ENCODE results near the gene TMEM247. TPM values are rescaled to one million over a fixed set of nuclear protein-coding genes. Genes with fewer than 3 reads are reported as not detected.

Gene TMEM247
- total RNA-seq, 1 donor from 2014 or later, result not detected

DNA sequence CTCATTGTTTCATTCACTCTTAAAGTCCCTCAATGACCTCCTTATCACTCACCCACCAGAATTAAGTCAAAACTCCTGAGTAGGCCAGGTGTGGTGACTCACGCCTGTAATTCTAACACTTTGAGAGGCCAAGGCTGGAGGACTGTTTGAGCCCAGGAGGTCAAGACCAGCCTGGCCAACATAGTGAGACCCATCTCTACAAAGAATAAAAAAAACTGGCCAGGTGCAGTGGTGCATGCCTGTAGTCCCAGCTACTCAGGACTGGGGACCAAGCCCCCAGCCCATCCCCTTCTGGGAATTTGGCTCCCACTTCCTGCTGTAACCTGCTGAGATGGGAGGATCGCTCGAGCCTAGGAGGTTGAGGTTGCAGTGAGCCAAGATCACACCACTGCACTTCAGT, 28.9 kb downstream of the TMEM247 start:
- Histone ChIP-seq H3K4me2 (ENCODE audit: low read length) (no peak overlapping the region), H3K79me2 (ENCODE audit: insufficient read depth, low read length) (no peaks in the 10 kb centered on the region), H3K27ac (ENCODE audit: low read depth, low read length) (no peak overlapping the region), H3K4me3 (ENCODE audit: insufficient read depth, low read depth, low read length) (no peak overlapping the region), H4K20me1 (ENCODE audit: insufficient read depth, low read length) (no peaks in the 10 kb centered on the region), H2AFZ (ENCODE audit: low read depth, low read length) (no peak overlapping the region), H3K9ac (ENCODE audit: low read length) (no peak overlapping the region), H3K36me3 (ENCODE audit: insufficient read depth, low read length) (no peaks in the 10 kb centered on the region), H3K4me1 (ENCODE audit: insufficient read depth, low read length) (no peaks in the 10 kb centered on the region), H3K27me3 (ENCODE audit: insufficient read depth, low read length) (peaks cover 2% of the 10 kb centered on the region), H3K9me3 (ENCODE audit: insufficient read depth, low read depth, low read length) (no peaks in the 10 kb centered on the region)
- Mint-ChIP-seq H3K27ac (ENCODE audit: unreplicated experiment) (no peak overlapping the region), H3K4me3 (ENCODE audit: unreplicated experiment) (no peak overlapping the region), H3K36me3 (ENCODE audit: low read depth, unreplicated experiment) (no peaks in the 10 kb centered on the region), H3K9me3 (ENCODE audit: unreplicated experiment) (peaks cover 2% of the 10 kb centered on the region), H3K27me3 (ENCODE audit: low read depth, unreplicated experiment) (peaks cover 23% of the 10 kb centered on the region), H3K4me1 (ENCODE audit: low read depth, unreplicated experiment) (no peaks in the 10 kb centered on the region)
- FAIRE-seq, result no peak
- DNase-seq (ENCODE audit: low read depth), result no peak
- no peak for TF ChIP-seq EZH2 (IDR thresholded peaks at IDR 0.05; ENCODE audit: insufficient read depth, low read length)
- TF ChIP-seq, protein P1, sequence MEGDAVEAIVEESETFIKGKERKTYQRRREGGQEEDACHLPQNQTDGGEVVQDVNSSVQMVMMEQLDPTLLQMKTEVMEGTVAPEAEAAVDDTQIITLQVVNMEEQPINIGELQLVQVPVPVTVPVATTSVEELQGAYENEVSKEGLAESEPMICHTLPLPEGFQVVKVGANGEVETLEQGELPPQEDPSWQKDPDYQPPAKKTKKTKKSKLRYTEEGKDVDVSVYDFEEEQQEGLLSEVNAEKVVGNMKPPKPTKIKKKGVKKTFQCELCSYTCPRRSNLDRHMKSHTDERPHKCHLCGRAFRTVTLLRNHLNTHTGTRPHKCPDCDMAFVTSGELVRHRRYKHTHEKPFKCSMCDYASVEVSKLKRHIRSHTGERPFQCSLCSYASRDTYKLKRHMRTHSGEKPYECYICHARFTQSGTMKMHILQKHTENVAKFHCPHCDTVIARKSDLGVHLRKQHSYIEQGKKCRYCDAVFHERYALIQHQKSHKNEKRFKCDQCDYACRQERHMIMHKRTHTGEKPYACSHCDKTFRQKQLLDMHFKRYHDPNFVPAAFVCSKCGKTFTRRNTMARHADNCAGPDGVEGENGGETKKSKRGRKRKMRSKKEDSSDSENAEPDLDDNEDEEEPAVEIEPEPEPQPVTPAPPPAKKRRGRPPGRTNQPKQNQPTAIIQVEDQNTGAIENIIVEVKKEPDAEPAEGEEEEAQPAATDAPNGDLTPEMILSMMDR (IDR thresholded peaks at IDR 0.05; ENCODE audit: insufficient read depth, low read depth, low read length), result no peak

DNA sequence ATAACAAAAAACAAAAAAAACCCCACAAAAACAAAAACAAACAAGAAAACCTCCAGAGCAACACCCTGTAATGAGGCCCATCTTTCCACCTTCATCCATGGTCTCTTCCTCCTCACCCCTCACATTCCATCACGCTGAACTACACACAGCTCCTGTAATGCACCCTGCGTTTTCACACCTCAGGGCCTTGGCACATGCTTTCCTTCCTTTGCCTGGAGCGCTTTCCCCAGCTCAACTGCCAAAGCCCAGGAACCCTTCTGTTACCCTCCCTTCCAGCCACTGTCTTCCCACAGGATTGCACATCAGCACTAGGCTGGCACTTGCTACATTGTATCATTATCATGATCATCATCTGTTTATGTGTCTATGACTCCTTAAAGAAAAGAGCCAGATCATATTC, 29.4 kb downstream of the TMEM247 start:
- H3K9me3 ChIP-seq (ENCODE audit: insufficient read depth, low read depth, low read length), result no peaks in the 10 kb centered on the region
- Mint-ChIP-seq H3K4me1 (ENCODE audit: low read depth, unreplicated experiment) (no peaks in the 10 kb centered on the region), H3K36me3 (ENCODE audit: low read depth, unreplicated experiment) (no peaks in the 10 kb centered on the region), H3K27ac (ENCODE audit: unreplicated experiment) (no peak overlapping the region), H3K4me3 (ENCODE audit: unreplicated experiment) (no peak overlapping the region), H3K27me3 (ENCODE audit: low read depth, unreplicated experiment) (peaks cover 23% of the 10 kb centered on the region), H3K9me3 (ENCODE audit: unreplicated experiment) (peaks cover 2% of the 10 kb centered on the region)
- no peaks in the 10 kb centered on the region for H4K20me1 ChIP-seq (ENCODE audit: insufficient read depth, low read length)
- no peak overlapping the region for H3K27ac ChIP-seq (ENCODE audit: low read depth, low read length)
- no peak for FAIRE-seq
- no peak overlapping the region for H3K4me3 ChIP-seq (ENCODE audit: insufficient read depth, low read depth, low read length)
- H3K79me2 ChIP-seq (ENCODE audit: insufficient read depth, low read length), result no peaks in the 10 kb centered on the region
- no peak overlapping the region for H2AFZ ChIP-seq (ENCODE audit: low read depth, low read length)
- no peak for DNase-seq (ENCODE audit: low read depth)
- H3K9ac ChIP-seq (ENCODE audit: low read length), result no peak overlapping the region
- H3K27me3 ChIP-seq (ENCODE audit: insufficient read depth, low read length), result peaks cover 2% of the 10 kb centered on the region
- no peaks in the 10 kb centered on the region for H3K36me3 ChIP-seq (ENCODE audit: insufficient read depth, low read length)
- TF ChIP-seq EZH2 (IDR thresholded peaks at IDR 0.05; ENCODE audit: insufficient read depth, low read length), result no peak
- TF ChIP-seq, protein P1 (IDR thresholded peaks at IDR 0.05; ENCODE audit: insufficient read depth, low read depth, low read length), result no peak
- H3K4me1 ChIP-seq (ENCODE audit: insufficient read depth, low read length), result no peaks in the 10 kb centered on the region
- H3K4me2 ChIP-seq (ENCODE audit: low read length), result no peak overlapping the region

DNA sequence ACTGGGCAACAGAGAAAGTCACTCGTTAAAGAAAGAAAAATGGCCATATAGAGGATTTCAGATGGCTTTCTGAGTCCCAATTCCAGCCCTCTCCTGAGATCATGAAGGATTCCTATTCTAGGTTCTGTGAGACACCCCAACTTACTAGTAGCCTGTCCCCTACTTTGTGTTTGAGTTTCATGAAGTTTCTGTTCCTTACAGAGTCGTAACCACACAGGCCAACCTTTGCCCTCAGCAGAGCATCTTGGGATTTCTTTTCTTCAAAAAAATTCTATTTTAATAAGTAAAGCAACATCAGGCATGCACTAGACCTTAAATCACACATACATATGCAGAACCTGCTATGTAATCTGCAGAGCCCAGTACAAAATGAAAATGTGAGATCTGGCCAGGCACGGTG, 30.4 kb downstream of the TMEM247 start:
- Mint-ChIP-seq H3K4me1 (ENCODE audit: low read depth, unreplicated experiment) (no peaks in the 10 kb centered on the region), H3K27ac (ENCODE audit: unreplicated experiment) (no peak overlapping the region), H3K4me3 (ENCODE audit: unreplicated experiment) (no peak overlapping the region), H3K36me3 (ENCODE audit: low read depth, unreplicated experiment) (no peaks in the 10 kb centered on the region), H3K9me3 (ENCODE audit: unreplicated experiment) (peaks cover 7% of the 10 kb centered on the region), H3K27me3 (ENCODE audit: low read depth, unreplicated experiment) (peaks cover 23% of the 10 kb centered on the region)
- no peaks in the 10 kb centered on the region for H3K36me3 ChIP-seq (ENCODE audit: insufficient read depth, low read length)
- TF ChIP-seq, protein P1 (IDR thresholded peaks at IDR 0.05; ENCODE audit: insufficient read depth, low read depth, low read length), result no peak
- TF ChIP-seq EZH2 (IDR thresholded peaks at IDR 0.05; ENCODE audit: insufficient read depth, low read length), result no peak
- DNase-seq (ENCODE audit: low read depth) (no peak), FAIRE-seq (no peak)
- H2AFZ ChIP-seq (ENCODE audit: low read depth, low read length), result no peak overlapping the region
- no peak overlapping the region for H3K4me2 ChIP-seq (ENCODE audit: low read length)
- H3K9me3 ChIP-seq (ENCODE audit: insufficient read depth, low read depth, low read length), result no peaks in the 10 kb centered on the region
- H3K79me2 ChIP-seq (ENCODE audit: insufficient read depth, low read length), result no peaks in the 10 kb centered on the region
- no peaks in the 10 kb centered on the region for H3K4me1 ChIP-seq (ENCODE audit: insufficient read depth, low read length)
- H4K20me1 ChIP-seq (ENCODE audit: insufficient read depth, low read length), result no peaks in the 10 kb centered on the region
- H3K27me3 ChIP-seq (ENCODE audit: insufficient read depth, low read length), result peaks cover 2% of the 10 kb centered on the region
- no peak overlapping the region for H3K27ac ChIP-seq (ENCODE audit: low read depth, low read length)
- no peak overlapping the region for H3K9ac ChIP-seq (ENCODE audit: low read length)
- no peak overlapping the region for H3K4me3 ChIP-seq (ENCODE audit: insufficient read depth, low read depth, low read length)

Data from astrocyte (in vitro differentiated cells and primary cell).